IPS-15b (cell line): ENCODE data around the gene TTLL8.

Experiments
- H3K27me3 ChIP-seq: one replicate; pipeline ENCODE4 v1.6.1; 2013; ENCODE audit warnings: low read length; ENCODE audit not compliant: control insufficient read depth, insufficient read depth
- H3K36me3 ChIP-seq: one replicate; pipeline ENCODE4 v1.6.1; 2013; ENCODE audit warnings: low read length; ENCODE audit not compliant: control insufficient read depth, insufficient read depth
- H3K4me1 ChIP-seq: one replicate; pipeline ENCODE4 v1.6.1; 2013; ENCODE audit warnings: mild to moderate bottlenecking, low read length; ENCODE audit not compliant: control insufficient read depth, insufficient read depth
- H3K4me3 ChIP-seq: one replicate; pipeline ENCODE4 v1.5.1; 2013; ENCODE audit warnings: low read depth, low read length
- H3K9ac ChIP-seq: one replicate; pipeline ENCODE4 v1.6.1; 2013; ENCODE audit warnings: low read depth, mild to moderate bottlenecking, low read length
- H3K9me3 ChIP-seq: one replicate; pipeline ENCODE4 v1.6.1; 2013; ENCODE audit warnings: mild to moderate bottlenecking, low read length; ENCODE audit not compliant: control insufficient read depth, insufficient read depth

TTLL8 gene

DNA sequence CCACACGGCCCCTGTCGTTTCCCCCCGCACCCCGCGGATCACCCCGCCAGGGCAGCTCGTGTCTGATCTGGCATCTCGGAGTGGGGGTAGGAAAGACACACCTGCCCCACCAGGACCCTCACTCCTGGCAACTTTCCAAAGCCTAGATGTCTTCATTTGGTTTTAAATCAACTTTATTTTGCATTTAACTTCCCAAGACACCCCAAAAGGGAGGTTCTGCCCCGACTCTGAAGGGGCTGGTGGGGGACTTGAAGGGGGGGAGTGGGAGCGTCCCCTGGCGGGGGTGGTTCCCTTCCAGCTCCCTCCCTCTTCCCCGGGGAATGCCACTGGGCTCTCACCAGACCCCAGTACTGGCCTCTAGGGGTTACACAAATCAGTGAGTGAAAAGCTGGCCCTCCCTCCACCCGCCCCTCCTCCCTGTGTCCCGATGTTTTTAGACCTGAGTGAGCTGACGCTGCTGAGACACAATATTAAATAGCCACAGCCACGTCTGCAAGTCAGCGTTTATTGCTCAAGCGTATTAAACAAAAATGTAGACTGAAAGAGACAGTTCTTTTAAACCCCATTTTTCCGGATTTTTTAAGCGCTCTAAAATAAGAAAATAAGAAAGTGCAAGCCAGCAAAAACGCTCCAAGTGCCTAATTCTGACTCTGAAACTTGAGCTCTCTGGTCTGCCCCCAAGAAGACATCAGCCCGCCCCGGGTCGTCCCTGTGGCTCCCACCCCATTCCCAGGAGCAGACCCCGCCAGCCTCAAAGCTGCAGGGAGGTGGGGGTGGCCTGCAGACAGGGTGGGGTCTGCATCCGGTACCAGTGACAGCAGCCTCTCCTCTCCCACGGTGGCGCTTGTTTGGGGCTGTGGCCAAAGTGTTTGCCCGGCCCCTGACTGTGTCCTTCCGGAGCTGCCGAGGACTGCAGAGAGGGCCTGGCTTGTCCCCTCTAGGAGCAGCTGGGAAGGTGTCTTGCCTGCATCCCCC is 1.1 kb upstream of the TTLL8 start:
- H3K36me3 ChIP-seq = no peaks in the 10 kb centered on the region
- H3K4me3 ChIP-seq = peak overlapping the region; percentile 58
- H3K4me1 ChIP-seq = peaks cover 3% of the 10 kb centered on the region
- no peak overlapping the region for H3K9ac ChIP-seq
- no peaks in the 10 kb centered on the region for H3K9me3 ChIP-seq
- H3K27me3 ChIP-seq = peaks cover 5% of the 10 kb centered on the region

- Histone ChIP-seq H3K36me3 (no peaks in the 10 kb centered on the region), H3K4me1 (peaks cover 3% of the 10 kb centered on the region), H3K9ac (no peak overlapping the region), H3K27me3 (peaks cover 5% of the 10 kb centered on the region), H3K4me3 (no peak overlapping the region), H3K9me3 (no peaks in the 10 kb centered on the region)
These were observed 629 bp downstream of the TTLL8 start for GRCh38 chr22:50057278-50058060.

DNA sequence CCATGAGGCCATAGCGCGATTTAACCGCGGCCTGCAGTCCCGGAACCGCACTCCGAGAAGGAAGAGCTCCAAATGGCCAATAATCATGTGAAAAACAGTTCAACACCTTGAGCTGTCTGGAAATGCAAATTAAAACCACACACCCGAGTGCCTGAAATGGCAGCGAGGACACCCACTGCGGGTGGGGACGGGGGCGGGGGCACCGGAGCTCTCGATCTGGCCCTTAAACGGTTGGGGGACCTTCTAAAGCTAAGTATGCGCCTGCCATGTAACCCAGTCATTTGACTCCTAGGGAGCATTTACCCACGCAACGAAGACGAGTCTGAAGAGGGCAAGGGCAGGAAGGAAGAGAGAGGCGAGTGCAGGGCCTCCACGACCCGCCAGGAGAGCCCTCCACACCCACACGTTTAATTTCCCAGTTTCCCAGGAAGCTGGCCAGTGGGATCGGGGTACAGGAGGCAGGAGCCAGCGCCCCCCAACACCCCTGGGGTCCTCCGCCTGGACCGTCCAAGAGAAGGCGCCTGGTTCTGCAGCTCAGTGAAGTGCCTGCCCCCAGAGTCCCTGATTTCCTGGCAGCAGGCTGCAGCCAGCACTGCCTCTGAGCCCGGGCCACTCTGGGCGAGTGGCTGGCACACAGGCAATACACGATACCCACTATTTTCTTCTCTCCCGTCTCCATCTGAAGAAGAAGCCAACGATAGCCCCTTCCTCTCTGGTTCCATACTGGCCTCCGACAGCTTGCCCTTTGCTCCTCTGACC is 1.7 kb downstream of the TTLL8 start:
- peaks cover 3% of the 10 kb centered on the region for H3K4me1 ChIP-seq
- H3K27me3 ChIP-seq = peaks cover 5% of the 10 kb centered on the region
- no peaks in the 10 kb centered on the region for H3K36me3 ChIP-seq
- no peak overlapping the region for H3K9ac ChIP-seq
- H3K9me3 ChIP-seq = no peaks in the 10 kb centered on the region
- no peak overlapping the region for H3K4me3 ChIP-seq

GRCh38 chr22:50053861-50054260 is 4.2 kb downstream of the TTLL8 start:
- H3K9me3 ChIP-seq = no peaks in the 10 kb centered on the region
- no peaks in the 10 kb centered on the region for H3K36me3 ChIP-seq
- H3K4me1 ChIP-seq = no peaks in the 10 kb centered on the region
- no peak overlapping the region for H3K4me3 ChIP-seq
- H3K9ac ChIP-seq = no peak overlapping the region
- peaks cover 5% of the 10 kb centered on the region for H3K27me3 ChIP-seq

- Histone ChIP-seq H3K4me1 (no peaks in the 10 kb centered on the region), H3K4me3 (no peak overlapping the region), H3K9ac (no peak overlapping the region), H3K9me3 (no peaks in the 10 kb centered on the region), H3K36me3 (no peaks in the 10 kb centered on the region), H3K27me3 (peaks cover 2% of the 10 kb centered on the region)
These were observed 6.2 kb downstream of the TTLL8 start for GRCh38 chr22:50051930-50052329.

GRCh38 chr22:50049299-50050195 is 8.6 kb downstream of the TTLL8 start:
- no peak overlapping the region for H3K4me3 ChIP-seq
- no peaks in the 10 kb centered on the region for H3K9me3 ChIP-seq
- H3K4me1 ChIP-seq = no peaks in the 10 kb centered on the region
- no peaks in the 10 kb centered on the region for H3K36me3 ChIP-seq
- no peak overlapping the region for H3K9ac ChIP-seq
- H3K27me3 ChIP-seq = no peaks in the 10 kb centered on the region

GRCh38 chr22:50048836-50049235 is 9.3 kb downstream of the TTLL8 start:
- Histone ChIP-seq H3K4me3 (no peak overlapping the region), H3K27me3 (no peaks in the 10 kb centered on the region), H3K36me3 (no peaks in the 10 kb centered on the region), H3K4me1 (no peaks in the 10 kb centered on the region), H3K9me3 (no peaks in the 10 kb centered on the region), H3K9ac (no peak overlapping the region)

- Histone ChIP-seq H3K4me1 (no peaks in the 10 kb centered on the region), H3K9ac (no peak overlapping the region), H3K4me3 (no peak overlapping the region), H3K9me3 (no peaks in the 10 kb centered on the region), H3K36me3 (no peaks in the 10 kb centered on the region), H3K27me3 (no peaks in the 10 kb centered on the region)
These were observed 9.9 kb downstream of the TTLL8 start for GRCh38 chr22:50048061-50048765.

DNA sequence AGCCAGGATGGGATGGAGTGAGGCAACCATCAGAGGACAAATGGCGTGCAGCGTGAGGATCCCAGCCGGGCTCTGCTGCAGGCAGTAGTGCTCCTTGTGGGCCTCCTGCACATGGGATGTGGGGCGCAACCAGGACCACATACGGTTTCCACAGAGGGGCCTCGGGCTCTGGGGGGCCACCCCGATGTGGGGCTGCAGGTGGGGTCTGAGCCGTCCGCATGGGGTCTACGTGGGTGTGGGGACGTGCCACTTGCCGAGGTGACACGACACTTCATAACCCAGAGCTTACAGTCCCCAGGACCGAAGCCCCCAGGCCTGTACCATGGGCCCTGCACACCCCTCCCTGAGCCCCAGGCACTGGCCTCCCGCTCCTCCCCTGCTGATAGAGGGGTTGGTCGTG is 10.8 kb downstream of the TTLL8 start:
- H3K4me1 ChIP-seq = no peaks in the 10 kb centered on the region
- no peaks in the 10 kb centered on the region for H3K9me3 ChIP-seq
- no peaks in the 10 kb centered on the region for H3K27me3 ChIP-seq
- H3K4me3 ChIP-seq = no peak overlapping the region
- no peaks in the 10 kb centered on the region for H3K36me3 ChIP-seq
- no peak overlapping the region for H3K9ac ChIP-seq

DNA sequence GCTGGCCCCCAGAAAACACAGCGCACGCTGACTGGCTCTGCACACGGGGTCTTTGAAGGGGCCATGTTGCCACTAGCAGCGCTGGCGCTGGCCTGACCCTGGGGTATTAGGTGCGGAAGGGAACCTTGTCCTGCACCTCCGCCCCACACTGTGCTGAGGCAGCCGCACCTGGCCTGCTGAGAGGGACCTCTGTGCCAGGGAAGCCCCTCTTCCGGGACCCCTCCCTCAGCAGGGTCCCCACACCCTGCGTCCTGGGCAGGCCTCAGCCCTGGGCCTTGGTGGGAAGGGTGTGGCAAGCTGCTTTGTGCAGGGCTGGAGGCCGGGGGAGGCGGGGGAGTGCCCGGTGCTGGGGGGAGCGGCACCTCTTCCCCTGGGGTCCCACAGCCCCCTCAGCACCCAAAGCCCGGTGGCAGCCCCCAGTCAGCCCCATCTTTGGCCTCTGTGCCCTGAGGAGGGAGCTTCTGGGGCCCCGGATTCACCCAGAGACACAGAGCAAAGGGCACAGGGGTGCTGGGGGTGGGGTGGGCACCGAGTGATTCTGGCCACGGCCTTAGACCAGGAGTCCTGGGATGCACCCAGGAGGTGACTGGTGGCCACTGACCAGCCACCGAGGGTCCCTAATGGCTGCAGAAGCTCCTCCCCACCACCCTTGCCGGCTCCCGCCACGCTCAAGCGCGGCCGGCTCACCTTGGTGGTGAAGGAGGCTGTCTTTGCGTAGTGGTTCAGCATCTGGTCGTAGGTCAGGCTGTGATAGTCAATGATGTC is 11.4 kb downstream of the TTLL8 start:
- Histone ChIP-seq H3K4me1 (no peaks in the 10 kb centered on the region), H3K9ac (no peak overlapping the region), H3K27me3 (no peaks in the 10 kb centered on the region), H3K4me3 (no peak overlapping the region), H3K36me3 (no peaks in the 10 kb centered on the region), H3K9me3 (no peaks in the 10 kb centered on the region)
